ENCODE measurements around the gene FERMT3.
A peak's percentile ranks its signal among the peaks of the same experiment; 100 is the strongest.

DNA sequence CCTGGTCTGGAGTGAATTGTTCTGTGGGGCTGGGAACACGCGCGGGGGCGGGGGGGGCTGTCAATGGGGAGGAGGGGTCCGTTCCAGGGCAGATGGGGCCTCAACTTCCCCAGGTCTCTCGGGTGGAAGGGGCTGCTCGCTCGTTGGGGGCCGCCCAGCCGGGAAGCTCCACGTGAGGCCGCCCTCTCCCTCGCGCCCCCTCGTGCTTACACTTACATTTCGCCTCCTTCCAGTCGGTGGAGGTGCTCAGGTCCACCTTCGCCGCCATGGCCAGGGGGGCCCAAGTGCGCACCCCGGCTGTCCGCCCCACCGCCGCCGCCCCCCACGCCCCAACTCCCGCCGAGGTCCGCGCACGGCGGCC is 41.1 kb upstream of the FERMT3 start:
- no peak for TF ChIP-seq POLR2A (IDR thresholded peaks at IDR 0.05; ENCODE audit: control extremely low read depth in 1 of 2, low read depth in 2 of 2, low read length in 2 of 2)
- TF ChIP-seq HDAC2 (IDR thresholded peaks at IDR 0.05; ENCODE audit: borderline replicate concordance in 1 of 2, low read depth in 2 of 2, low read length in 2 of 2): no peak
- no peak for TF ChIP-seq SIX5 (IDR thresholded peaks at IDR 0.05; ENCODE audit: low read depth, low read length)
- TF ChIP-seq, protein P1, sequence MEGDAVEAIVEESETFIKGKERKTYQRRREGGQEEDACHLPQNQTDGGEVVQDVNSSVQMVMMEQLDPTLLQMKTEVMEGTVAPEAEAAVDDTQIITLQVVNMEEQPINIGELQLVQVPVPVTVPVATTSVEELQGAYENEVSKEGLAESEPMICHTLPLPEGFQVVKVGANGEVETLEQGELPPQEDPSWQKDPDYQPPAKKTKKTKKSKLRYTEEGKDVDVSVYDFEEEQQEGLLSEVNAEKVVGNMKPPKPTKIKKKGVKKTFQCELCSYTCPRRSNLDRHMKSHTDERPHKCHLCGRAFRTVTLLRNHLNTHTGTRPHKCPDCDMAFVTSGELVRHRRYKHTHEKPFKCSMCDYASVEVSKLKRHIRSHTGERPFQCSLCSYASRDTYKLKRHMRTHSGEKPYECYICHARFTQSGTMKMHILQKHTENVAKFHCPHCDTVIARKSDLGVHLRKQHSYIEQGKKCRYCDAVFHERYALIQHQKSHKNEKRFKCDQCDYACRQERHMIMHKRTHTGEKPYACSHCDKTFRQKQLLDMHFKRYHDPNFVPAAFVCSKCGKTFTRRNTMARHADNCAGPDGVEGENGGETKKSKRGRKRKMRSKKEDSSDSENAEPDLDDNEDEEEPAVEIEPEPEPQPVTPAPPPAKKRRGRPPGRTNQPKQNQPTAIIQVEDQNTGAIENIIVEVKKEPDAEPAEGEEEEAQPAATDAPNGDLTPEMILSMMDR (IDR thresholded peaks at IDR 0.05; ENCODE audit: control extremely low read depth in 1 of 3, insufficient read depth in 1 of 3, low read depth in 1 of 3, low read length in 3 of 3): no peak
- no peak for TF ChIP-seq POLR2AphosphoS5 (IDR thresholded peaks at IDR 0.05; ENCODE audit: low read depth, low read length)
- 0 out of 4 replicates have a peak, but pooled peaks of 1 of the 2 experiments have one; percentile 10 for TF ChIP-seq SIN3A (conservative IDR thresholded peaks at IDR 0.05 in 1 of 2, IDR thresholded peaks at IDR 0.05 in 1 of 2; ENCODE audit: low read depth in 1 of 2, low read length in 2 of 2)
- no peak for TF ChIP-seq CHD1 (IDR thresholded peaks at IDR 0.05; ENCODE audit: low read depth, low read length)
- no peak for TF ChIP-seq RAD21 (IDR thresholded peaks at IDR 0.05 in 1 of 2, conservative IDR thresholded peaks at IDR 0.05 in 1 of 2; ENCODE audit: low read depth in 2 of 2, low read length in 2 of 2)

All from H1 (cell line).